HCT116 (cell line): ENCODE data around the gene PCDHA5.

ENCODE experiments used
- EZH2 ChIP-seq: fragments of 200-600 bp; sonication (generic); IDR thresholded peaks from 2 replicates; pipeline ENCODE4 v1.6.1; 2017; ENCODE audit warnings: antibody characterized with exemption, mixed run types
- EZH2phosphoT487 ChIP-seq: fragments of 200-600 bp; IDR thresholded peaks from 2 replicates; pipeline ENCODE4 v1.6.1; 2018; ENCODE audit warnings: antibody characterized with exemption, borderline replicate concordance
- POLR2A ChIP-seq: IDR thresholded peaks from 2 replicates; pipeline ENCODE4 v1.7.0; 2011; ENCODE audit warnings: borderline replicate concordance; ENCODE audit not compliant: insufficient read depth, insufficient read length; ENCODE audit errors: extremely low read depth
- POLR2AphosphoS5 ChIP-seq: IDR thresholded peaks from 2 replicates; pipeline ENCODE4 v1.6.1; 2011; ENCODE audit warnings: mild to moderate bottlenecking, low read depth, low read length, moderate library complexity
- RAD21 ChIP-seq: IDR thresholded peaks from 2 replicates; pipeline ENCODE4 v1.6.1; 2012; ENCODE audit warnings: low read depth, mild to moderate bottlenecking
- TF ChIP-seq, protein P1 (sequence below), 3 experiments: fragments of 200-600 bp in 1 of 3; sonication (generic) in 1 of 3; IDR thresholded peaks in 2 of 3; conservative IDR thresholded peaks in 1 of 3; 2 replicates each; pipeline ENCODE4 v1.5.1; 2012 to 2017; ENCODE audit warnings: low read depth in 2 of 3, low read length in 2 of 3, antibody characterized with exemption in 1 of 3, borderline replicate concordance in 1 of 3, control low read depth in 1 of 3, mild to moderate bottlenecking in 1 of 3, mixed read lengths in 1 of 3, mixed run types in 1 of 3, moderate library complexity in 1 of 3; ENCODE audit not compliant: insufficient read depth in 1 of 3

DNA sequence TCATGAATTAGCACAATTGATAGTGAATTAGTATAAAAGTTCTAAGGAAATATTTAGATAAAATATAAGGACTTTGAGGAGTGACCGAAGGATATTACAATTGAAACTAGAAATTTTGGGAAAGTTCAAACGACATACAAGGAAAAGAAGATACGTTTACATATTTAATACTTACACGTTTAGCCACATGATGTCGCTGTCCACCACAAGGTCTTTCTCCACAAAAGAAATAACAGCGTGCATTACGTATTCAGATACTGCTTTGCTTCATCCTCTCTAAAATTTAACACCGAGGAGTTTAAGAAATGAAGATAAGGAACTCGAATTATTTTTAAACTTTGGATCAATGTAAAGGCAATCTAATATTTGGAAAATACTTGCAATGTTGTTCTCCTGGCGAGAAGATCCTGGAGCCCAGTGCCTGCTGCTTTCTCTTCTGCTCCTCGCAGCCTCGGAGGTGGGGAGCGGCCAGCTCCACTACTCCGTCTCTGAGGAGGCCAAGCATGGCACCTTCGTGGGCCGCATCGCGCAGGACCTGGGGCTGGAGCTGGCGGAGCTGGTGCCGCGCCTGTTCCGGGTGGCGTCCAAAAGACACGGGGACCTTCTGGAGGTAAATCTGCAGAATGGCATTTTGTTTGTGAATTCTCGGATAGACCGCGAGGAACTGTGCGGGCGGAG is 20.5 kb upstream of the PCDHA5 start, which contains the start of gene PCDHA3:
- TF ChIP-seq POLR2AphosphoS5 (no peak), POLR2A (no peak), EZH2phosphoT487 (no peak), EZH2 (no peak), RAD21 (no peak)
- TF ChIP-seq, protein P1, sequence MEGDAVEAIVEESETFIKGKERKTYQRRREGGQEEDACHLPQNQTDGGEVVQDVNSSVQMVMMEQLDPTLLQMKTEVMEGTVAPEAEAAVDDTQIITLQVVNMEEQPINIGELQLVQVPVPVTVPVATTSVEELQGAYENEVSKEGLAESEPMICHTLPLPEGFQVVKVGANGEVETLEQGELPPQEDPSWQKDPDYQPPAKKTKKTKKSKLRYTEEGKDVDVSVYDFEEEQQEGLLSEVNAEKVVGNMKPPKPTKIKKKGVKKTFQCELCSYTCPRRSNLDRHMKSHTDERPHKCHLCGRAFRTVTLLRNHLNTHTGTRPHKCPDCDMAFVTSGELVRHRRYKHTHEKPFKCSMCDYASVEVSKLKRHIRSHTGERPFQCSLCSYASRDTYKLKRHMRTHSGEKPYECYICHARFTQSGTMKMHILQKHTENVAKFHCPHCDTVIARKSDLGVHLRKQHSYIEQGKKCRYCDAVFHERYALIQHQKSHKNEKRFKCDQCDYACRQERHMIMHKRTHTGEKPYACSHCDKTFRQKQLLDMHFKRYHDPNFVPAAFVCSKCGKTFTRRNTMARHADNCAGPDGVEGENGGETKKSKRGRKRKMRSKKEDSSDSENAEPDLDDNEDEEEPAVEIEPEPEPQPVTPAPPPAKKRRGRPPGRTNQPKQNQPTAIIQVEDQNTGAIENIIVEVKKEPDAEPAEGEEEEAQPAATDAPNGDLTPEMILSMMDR (IDR thresholded peaks at IDR 0.05 in 2 of 3, conservative IDR thresholded peaks at IDR 0.05 in 1 of 3; ENCODE audit: borderline replicate concordance in 1 of 3, insufficient read depth in 1 of 3, low read depth in 2 of 3, low read length in 2 of 3) = no peak
